Renal pelvis (tissue), 4 donors: ENCODE data around the gene TBXA2R. TPM values are rescaled to one million over a fixed set of nuclear protein-coding genes. Genes with fewer than 3 reads are reported as not detected.
"Not testable (repeated sequence)": the region's sequence is repeated elsewhere in the genome, so short reads cannot be mapped to it uniquely, and the experiment has no call there.

ENCODE experiments used
- DNase-seq: peaks from one replicate; pipeline ENCODE4 v3.0.0-alpha.2; 2013
- polyA plus RNA-seq, 3 donors: library from polyadenylated mRNA; unstranded; fragments of 120-200 nt; gene quantifications; one replicate each; pipeline ENCODE4 v1.2.1, GENCODE V29; 2013; ENCODE audit not compliant: insufficient read length in 3 of 3

The TBXA2R gene
- polyA plus RNA-seq, 3 donors, result 3.8 TPM

- DNase-seq, result no peak
Measured at GRCh38 chr19:3641515-3642269, 35.0 kb upstream of the TBXA2R start.

DNA sequence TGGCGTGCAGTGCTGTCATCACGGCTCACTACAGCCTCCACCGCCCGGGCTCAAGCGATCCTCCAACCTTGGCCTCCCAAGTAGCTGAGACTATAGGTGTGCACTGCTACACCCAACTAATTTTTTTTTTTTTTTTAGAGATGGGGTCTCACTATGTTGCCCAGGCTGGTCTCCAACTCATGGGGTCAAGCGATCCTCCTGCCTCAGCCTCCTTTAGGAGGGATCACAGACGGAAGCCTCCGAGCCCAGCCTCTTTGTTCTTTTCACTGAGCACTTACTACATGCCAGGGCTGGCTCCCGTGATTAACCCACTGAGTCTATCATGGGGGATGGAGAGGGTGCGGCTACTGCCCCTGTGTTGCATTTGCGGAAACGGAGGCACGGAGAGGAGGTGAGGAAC, 32.8 kb upstream of the TBXA2R start:
- no peak for DNase-seq

DNA sequence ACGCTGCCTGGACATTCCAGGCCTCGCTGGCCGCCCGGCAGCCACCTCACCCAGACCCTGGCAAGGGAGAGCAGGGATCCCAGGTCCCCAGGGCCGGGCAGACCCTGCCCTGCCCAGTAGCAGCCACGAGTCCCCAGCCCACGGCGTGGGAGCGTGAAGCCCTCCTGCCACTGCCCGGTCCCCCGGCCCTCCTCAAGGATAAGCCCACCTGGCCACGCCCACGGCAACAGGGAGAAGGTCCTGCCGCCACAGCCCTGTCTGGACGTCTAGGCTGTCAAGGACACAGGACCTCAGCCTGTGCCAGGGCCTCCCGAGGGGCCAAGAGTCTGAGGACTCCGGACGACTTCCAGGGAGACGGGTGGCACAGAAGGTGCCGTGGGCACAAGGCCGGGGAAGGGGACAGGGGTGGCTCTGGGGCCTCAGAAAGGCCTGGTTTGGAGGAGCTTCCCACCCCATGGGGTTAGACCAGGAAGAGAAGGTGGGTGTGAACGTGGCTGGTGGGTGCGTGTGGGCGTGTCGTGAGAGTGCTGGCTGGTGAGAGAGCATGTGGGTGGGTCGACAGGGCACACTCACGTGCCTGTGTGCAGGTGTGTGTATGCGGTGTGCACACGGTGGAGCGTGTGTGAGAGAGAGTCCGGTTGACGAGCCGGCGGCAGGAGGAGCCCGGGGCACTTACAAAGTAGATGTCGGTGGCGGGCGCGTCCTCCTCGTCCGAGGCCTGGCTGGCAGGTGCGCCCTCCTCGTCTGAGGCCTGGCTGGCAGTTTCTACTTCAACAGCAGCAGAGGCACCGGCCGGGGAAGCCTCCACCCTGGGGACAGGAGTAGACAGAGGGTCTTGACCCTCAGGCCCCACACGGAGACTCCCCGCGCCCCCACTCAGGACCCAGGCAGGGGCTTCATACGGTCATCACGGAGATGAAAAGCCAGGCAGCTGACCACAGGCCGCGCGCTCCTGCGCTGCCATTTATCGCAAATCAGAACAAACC, 31.8 kb upstream of the TBXA2R start:
- no peak for DNase-seq

DNA sequence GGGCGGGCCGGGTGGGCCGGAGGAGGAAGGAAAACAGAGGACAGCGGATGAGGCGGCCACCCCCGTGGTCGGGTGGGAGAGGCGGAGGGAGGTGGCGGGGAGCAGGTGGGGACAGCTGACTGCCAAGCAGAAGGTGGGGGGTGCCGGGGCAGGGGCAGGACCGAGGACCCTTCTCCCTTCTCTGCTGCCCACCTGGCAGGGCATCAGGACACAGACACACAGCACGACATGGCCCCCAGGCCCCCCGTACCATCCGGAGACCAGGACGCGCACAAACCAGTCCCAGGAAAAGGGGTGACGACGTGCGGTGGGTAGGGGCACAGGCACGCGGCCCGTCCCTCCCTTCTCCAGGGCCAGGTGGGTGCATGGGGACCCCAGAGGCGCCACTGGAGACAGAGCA, 30.9 kb upstream of the TBXA2R start:
- DNase-seq, result no peak

GRCh38 chr19:3636962-3637361, 30.3 kb upstream of the TBXA2R start:
- DNase-seq, result no peak

DNA sequence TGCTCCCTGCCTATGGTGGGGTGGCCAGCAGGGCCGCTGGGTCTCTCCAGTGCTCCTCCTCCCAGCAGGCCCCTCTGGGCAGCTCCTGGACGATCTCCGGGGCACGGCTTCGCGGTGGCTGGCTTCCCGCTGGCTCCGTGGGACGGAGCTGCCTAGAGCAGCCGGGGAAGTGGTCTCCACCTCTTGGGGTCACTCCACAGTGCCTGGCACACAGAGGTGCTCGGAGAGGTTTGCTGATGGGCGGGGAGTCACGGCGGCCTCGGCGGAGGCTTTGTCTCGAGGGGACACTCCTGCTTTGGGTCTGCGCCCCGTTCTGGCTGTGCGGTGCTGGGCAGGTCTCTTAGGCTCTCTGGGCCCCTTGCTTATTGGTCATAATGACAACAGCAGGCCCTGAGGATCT, 29.8 kb upstream of the TBXA2R start:
- DNase-seq, result no peak

GRCh38 chr19:3634496-3635045, 27.9 kb upstream of the TBXA2R start:
- no peak for DNase-seq

DNA sequence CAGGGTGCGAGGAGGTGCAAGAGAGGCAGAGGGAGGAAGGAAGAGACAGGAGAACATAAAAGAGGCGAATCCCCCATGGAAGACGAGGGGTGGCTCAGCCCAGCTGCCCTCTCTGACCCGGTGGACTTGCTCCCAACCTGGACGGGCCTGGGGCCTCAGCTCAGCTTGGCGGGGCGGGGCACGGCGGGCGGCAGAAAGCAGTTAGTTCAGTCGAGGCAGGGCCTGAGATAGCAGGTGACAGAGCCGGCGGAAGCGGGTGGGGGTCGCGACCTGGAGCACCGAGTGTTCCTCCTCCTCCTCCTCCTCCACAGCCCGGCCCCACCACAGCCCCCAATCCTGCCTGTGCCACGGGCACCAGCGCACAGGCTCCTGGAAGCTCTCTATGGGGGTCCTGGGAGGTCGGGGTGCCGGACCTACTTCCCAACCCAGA, 26.9 kb upstream of the TBXA2R start:
- DNase-seq, result no peak

GRCh38 chr19:3632739-3633558, 26.3 kb upstream of the TBXA2R start:
- DNase-seq, result no peak

DNA sequence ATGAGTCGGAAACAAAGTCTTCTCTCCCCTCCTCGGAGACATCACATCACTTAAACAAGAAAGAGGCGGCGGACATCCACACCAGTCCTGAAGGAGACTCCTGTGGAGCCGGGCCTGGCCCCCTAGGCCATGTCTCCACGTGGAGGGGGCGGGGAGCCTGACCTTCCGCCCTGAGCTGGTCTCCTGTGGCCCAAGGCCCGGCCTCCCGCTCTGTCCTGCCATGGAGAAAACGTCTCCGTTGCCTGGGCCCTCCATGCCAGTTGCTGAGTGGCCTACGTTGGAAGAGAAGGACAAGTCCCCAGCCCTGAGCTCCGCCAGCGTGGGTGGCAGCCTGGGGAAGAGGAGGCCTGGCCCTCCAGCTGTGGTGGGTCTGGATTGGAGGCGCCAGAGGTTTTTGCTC, 25.4 kb upstream of the TBXA2R start:
- DNase-seq, result no peak

DNA sequence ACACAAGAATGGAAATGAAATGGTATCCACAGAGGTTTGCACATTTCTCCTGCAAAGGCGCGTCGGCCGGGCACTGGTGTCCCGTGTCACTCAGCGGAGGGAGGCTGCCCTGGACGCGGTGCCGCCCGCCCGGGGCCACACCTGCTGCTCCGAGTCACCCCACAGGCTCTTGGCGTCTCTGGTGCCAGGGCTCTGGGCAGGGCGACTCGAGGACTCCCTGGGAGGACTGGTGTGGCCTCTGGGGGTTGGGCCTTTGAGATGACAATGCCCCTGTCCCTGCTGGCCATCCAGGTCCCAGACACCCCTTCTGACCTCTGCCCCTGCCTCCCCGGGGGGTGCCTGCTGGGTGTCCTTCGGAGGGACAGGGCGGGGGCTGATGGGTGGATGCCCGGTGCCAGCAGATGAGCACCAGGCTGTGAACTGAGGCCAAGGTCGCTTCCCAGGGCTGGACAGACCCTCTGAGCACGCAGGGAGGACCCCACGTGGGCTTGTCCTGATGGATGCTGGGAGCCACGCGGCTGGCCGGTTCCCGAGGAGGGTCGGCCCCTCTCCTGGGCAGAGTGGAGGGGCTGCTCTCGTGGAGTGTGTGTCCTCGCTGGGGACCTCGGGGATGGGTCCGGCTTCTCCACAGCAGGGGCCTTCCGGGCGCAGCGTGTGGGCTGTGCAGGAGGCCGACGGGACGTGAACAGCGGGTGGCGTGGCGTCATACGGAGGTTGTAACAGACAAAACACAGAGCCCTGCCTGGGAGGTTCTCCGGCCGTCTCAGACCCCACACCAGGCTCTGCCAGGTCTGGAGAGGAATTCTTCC, 24.6 kb upstream of the TBXA2R start:
- DNase-seq, result no peak

- DNase-seq, result not testable (repeated sequence)
Measured at GRCh38 chr19:3628766-3629165, 22.1 kb upstream of the TBXA2R start.

DNA sequence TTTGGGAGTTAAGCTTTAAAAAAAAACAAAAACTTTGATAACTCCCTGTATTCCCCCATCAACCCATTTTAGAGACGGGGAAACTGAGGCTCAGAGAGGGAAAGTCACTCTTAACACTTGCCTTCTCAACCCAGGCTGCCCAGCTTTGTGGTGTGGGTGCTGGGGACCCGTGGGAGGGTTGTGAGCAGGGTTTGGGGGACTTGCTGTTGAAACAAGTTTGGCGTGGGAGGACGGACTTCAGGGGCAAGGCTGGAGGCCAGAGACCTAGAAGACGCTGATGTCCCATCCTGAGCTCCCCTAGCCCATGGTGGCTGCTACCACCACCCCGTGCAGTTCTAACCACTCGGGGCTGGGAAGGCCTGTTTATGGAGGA, 20.7 kb upstream of the TBXA2R start:
- no peak for DNase-seq

- DNase-seq, result peak; percentile 98
Measured at GRCh38 chr19:3626473-3627350, 20.0 kb upstream of the TBXA2R start, which contains the start of gene CACTIN. Gene CACTIN (minus strand): TSS chr19:3626790. CDS start chr19:3626762, 28 bp downstream.

DNA sequence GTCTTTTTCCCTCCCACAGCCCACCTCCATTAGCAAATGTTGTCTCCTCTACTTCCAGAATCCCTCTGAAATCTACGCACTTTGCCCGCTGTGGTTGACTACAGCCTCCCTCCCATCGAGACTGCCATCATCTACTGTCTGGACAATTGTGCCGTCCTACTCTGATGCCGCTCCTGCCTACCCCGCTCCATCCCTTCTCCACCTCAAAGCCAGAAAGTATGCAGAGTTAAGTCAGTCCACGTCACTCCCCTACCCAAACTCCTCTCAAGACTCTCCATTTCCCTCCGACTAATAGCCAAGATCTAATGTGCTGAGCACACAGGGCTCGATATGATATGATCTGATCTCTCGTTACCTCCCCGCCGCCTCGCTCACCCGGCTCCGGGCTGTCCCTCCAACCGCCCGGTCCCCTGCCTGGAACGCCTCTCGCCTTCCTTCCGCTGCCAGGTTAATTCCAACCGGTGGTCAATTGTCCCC, 19.4 kb upstream of the TBXA2R start:
- DNase-seq, result no peak

- DNase-seq, result no peak
Measured at GRCh38 chr19:3623716-3624115, 17.0 kb upstream of the TBXA2R start.

GRCh38 chr19:3622224-3622623, 15.5 kb upstream of the TBXA2R start:
- no peak for DNase-seq

- DNase-seq, result no peak
Measured at GRCh38 chr19:3621689-3622088, 15.0 kb upstream of the TBXA2R start.

GRCh38 chr19:3620817-3621547, 14.3 kb upstream of the TBXA2R start:
- no peak for DNase-seq
